NB4 (cell line): ENCODE results near the gene PER3.

ENCODE experiments used
- POLR2A ChIP-seq: IDR thresholded peaks from 2 replicates; pipeline ENCODE4 v1.6.1; 2011; ENCODE audit warnings: mild to moderate bottlenecking; ENCODE audit not compliant: insufficient read length; ENCODE audit errors: extremely low read depth
- TF ChIP-seq, protein P1 (sequence below): IDR thresholded peaks from one replicate; pipeline ENCODE4 v1.5.1; 2012; ENCODE audit warnings: low read depth, low read length
- TF ChIP-seq, protein P2 (sequence below): IDR thresholded peaks from 2 replicates; pipeline ENCODE4 v1.6.1; 2011; ENCODE audit warnings: low read depth, low read length

DNA sequence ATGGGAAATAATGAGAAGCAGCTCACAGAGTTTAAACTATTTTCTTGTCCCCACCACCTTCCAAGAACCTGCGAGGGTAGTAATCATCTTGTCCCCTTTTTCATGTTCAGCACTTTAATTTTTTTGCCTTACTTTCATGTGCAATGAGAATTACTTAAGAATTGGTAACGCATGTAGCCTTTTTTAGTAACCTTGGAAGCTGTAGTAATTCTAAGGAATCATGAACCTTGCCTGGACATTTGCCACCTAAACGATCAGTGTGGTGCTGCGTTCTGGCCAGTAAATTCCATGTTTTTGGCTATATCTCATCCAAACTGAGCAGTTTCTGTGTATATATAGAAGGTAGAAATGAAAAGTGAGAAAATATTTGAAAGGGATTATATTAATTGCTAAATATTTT, 16.9 kb upstream of the PER3 start:
- no peak for TF ChIP-seq POLR2A
- TF ChIP-seq, protein P1, sequence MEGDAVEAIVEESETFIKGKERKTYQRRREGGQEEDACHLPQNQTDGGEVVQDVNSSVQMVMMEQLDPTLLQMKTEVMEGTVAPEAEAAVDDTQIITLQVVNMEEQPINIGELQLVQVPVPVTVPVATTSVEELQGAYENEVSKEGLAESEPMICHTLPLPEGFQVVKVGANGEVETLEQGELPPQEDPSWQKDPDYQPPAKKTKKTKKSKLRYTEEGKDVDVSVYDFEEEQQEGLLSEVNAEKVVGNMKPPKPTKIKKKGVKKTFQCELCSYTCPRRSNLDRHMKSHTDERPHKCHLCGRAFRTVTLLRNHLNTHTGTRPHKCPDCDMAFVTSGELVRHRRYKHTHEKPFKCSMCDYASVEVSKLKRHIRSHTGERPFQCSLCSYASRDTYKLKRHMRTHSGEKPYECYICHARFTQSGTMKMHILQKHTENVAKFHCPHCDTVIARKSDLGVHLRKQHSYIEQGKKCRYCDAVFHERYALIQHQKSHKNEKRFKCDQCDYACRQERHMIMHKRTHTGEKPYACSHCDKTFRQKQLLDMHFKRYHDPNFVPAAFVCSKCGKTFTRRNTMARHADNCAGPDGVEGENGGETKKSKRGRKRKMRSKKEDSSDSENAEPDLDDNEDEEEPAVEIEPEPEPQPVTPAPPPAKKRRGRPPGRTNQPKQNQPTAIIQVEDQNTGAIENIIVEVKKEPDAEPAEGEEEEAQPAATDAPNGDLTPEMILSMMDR = no peak
- TF ChIP-seq, protein P2, sequence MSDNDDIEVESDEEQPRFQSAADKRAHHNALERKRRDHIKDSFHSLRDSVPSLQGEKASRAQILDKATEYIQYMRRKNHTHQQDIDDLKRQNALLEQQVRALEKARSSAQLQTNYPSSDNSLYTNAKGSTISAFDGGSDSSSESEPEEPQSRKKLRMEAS = no peak
